Stimulated activated CD4-positive, alpha-beta T cell treated with anti-CD3 and anti-CD28 coated beads, Interleukin-4, amount 100 ng/mL, for 4 hours (primary cell): ENCODE measurements around the gene XAB2.
"Not testable (repeated sequence)": the region's sequence is repeated elsewhere in the genome, so short reads cannot be mapped to it uniquely, and the experiment has no call there.

Experiments used
- DNase-seq, 2 experiments: peaks; one replicate each; pipeline ENCODE4 v3.0.0-alpha.2; 2020

XAB2 gene

GRCh38 chr19:7611541-7612279 lies 17.6 kb downstream of the XAB2 start:
- DNase-seq, result no peak

- no peak for DNase-seq
Observed at GRCh38 chr19:7610491-7611240, 18.7 kb downstream of the XAB2 start.

- no peak for DNase-seq
Observed at GRCh38 chr19:7607874-7608560, 21.3 kb downstream of the XAB2 start.

GRCh38 chr19:7607212-7607873 lies 22.0 kb downstream of the XAB2 start:
- no peak for DNase-seq

- DNase-seq, result no peak
Observed at GRCh38 chr19:7606289-7606688, 23.1 kb downstream of the XAB2 start.

GRCh38 chr19:7605490-7606222 lies 23.7 kb downstream of the XAB2 start:
- DNase-seq, result no peak

- no peak for DNase-seq
Observed at GRCh38 chr19:7603919-7604318, 25.4 kb downstream of the XAB2 start.

- DNase-seq, result no peak
Observed at GRCh38 chr19:7602935-7603497, 26.3 kb downstream of the XAB2 start.

GRCh38 chr19:7602240-7602934 lies 27.0 kb downstream of the XAB2 start:
- no peak for DNase-seq

- DNase-seq, result no peak
Observed at GRCh38 chr19:7600721-7601120, 28.6 kb downstream of the XAB2 start.

GRCh38 chr19:7598180-7598579 lies 31.2 kb downstream of the XAB2 start:
- DNase-seq, result no peak

GRCh38 chr19:7597689-7598088 lies 31.7 kb downstream of the XAB2 start:
- no peak for DNase-seq

- DNase-seq, result no peak
Observed at GRCh38 chr19:7596211-7596937, 33.0 kb downstream of the XAB2 start.

GRCh38 chr19:7595466-7596133 lies 33.7 kb downstream of the XAB2 start, which contains the start of gene CAMSAP3:
TSS of gene CAMSAP3 (plus strand) at chr19:7595863. CDS start at chr19:7596003, 140 bp downstream.
- DNase-seq, result peak; percentile 28 to 51

- DNase-seq, result no peak
Observed at GRCh38 chr19:7590256-7590655, 39.1 kb downstream of the XAB2 start.

GRCh38 chr19:7589822-7590221 lies 39.5 kb downstream of the XAB2 start:
- DNase-seq, result no peak

GRCh38 chr19:7582446-7582845 lies 46.9 kb downstream of the XAB2 start:
- no peak for DNase-seq

- DNase-seq, result no peak
Observed at GRCh38 chr19:7579182-7579581, 50.2 kb downstream of the XAB2 start.

- DNase-seq, result no peak
Observed at GRCh38 chr19:7578127-7578526, 51.2 kb downstream of the XAB2 start.

GRCh38 chr19:7577422-7577821 lies 51.9 kb downstream of the XAB2 start:
- not testable (repeated sequence) for DNase-seq
